Tibial nerve (tissue), 4 donors: ENCODE results near the gene AEBP1.

ENCODE experiments used
- CTCF ChIP-seq, 5 experiments: fragments of 200-600 bp in 3 of 5; fragments of 450-650 bp in 2 of 5; sonication (generic) in 3 of 5; IDR thresholded peaks; one replicate each; pipeline ENCODE4 v1.5.1; 2016 to 2019; ENCODE audit warnings: antibody characterized with exemption in 5 of 5, mild to moderate bottlenecking in 3 of 5, moderate library complexity in 2 of 5
- EP300 ChIP-seq, 2 donors: sonication (generic); formaldehyde crosslinking; IDR thresholded peaks; one replicate each; pipeline ENCODE4 v1.6.1; 2017; ENCODE audit warnings: antibody characterized with exemption in 2 of 2, mild to moderate bottlenecking in 1 of 2
- POLR2A ChIP-seq, 2 donors: fragments of 450-650 bp; IDR thresholded peaks; one replicate each; pipeline ENCODE4 v1.6.1; 2017; ENCODE audit warnings: antibody characterized with exemption in 2 of 2, mild to moderate bottlenecking in 2 of 2, moderate library complexity in 2 of 2

DNA sequence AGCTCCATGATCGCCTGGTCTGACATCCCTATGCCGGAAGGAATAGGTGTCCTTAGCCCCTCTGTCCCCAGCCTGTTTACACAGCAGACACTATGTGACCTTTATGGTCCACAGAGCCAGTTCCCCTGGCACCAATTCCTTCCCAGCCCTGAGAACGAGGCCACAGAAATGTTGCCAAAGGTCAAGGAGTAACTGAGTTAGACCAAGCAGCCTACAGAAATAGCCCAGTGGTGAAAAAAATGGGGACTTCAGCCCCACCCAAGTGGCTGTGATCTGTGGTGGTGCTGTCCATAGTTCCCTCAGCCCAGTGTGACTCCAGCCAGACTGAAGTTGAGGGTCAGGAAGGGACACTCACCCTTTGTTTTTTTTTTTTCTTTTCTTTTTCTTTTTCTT lies 41.2 kb upstream of the AEBP1 start:
- TF ChIP-seq POLR2A (IDR thresholded peaks at IDR 0.05), result no peak
- no peak for TF ChIP-seq CTCF (IDR thresholded peaks at IDR 0.05)
- TF ChIP-seq EP300 (IDR thresholded peaks at IDR 0.05), result no peak
